SK-N-MC (cell line): ENCODE measurements around the gene CHMP2A.

Source experiments
- DNase-seq: peaks from one replicate; pipeline ENCODE4 v3.0.0-alpha.2; 2011; ENCODE audit warnings: low read depth, low spot score
- H3K27ac ChIP-seq: fragments of 200-600 bp; sonication (generic); 2 replicates; pipeline ENCODE4 v1.5.1; 2016; ENCODE audit warnings: mixed run types
- H3K36me3 ChIP-seq: fragments of 200-600 bp; sonication (generic); 2 replicates; pipeline ENCODE4 v1.6.1; 2017; ENCODE audit warnings: antibody characterized with exemption, low read length, mixed read lengths; ENCODE audit not compliant: insufficient read depth
- H3K4me3 ChIP-seq: fragments of 200-600 bp; sonication (generic); 2 replicates; pipeline ENCODE4 v1.5.1; 2016
- H3K9ac ChIP-seq: fragments of 200-600 bp; sonication (generic); 2 replicates; pipeline ENCODE4 v1.8.0; 2017; ENCODE audit warnings: mixed run types, mixed read lengths; ENCODE audit not compliant: insufficient read length
- H3K9me3 ChIP-seq: fragments of 200-600 bp; sonication (generic); 2 replicates; pipeline ENCODE4 v1.6.1; 2017; ENCODE audit warnings: low read depth, mild to moderate bottlenecking, antibody characterized with exemption, low read length, moderate library complexity, mixed read lengths
- EZH2 ChIP-seq: fragments of 200-600 bp; sonication (generic); IDR thresholded peaks from one replicate; pipeline ENCODE4 v1.6.1; 2017; ENCODE audit warnings: antibody characterized with exemption
- FOXP2 ChIP-seq: optimal IDR thresholded peaks from 2 replicates; pipeline ENCODE3; 2011; ENCODE audit warnings: mild to moderate bottlenecking, moderate library complexity; ENCODE audit not compliant: insufficient read depth; ENCODE audit errors: extremely low read length, control extremely low read depth
- POLR2AphosphoS5 ChIP-seq: IDR thresholded peaks from 2 replicates; pipeline ENCODE4 v1.6.1; 2012; ENCODE audit warnings: mild to moderate bottlenecking, low read depth, low read length, borderline replicate concordance

CHMP2A gene

DNA sequence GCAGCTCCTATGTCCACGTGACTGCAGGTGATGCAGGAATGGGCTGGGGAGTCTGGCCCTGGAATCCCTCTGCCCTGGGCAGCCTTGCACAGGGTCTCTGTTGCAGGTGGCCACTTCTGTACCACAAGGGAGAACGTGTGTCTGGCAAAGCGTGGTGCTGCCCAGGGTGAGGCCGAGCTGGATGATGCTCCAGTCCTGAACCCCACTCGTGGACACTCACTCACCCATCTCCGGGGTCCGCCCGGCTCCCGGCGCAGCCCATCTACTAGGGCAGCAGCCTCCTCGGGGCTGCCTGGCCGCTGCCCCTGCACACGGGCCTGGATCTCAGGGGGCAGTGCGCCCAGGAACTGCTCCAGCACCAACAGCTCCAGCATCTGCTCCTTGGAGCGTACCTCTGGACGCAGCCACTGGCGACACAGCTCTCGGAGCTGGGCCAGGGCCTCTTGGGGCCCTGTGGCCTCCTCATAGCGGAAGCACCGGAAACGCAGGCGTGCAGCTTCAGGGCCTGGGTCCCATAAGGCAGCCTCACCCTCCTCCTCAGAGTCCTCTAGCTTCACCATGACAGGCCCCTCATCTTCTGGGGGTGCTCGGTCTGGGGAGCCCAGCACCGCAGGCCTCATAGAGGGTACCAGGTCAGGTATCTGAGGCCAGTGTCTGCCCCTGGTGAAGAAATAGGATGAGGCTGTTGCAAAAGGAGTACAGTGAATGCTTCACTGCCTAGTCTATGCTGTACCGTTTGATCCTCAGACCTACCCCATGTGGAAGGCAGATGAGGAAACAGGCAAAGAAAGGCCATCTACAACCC, 16.1 kb upstream of the CHMP2A start:
- H3K4me3 ChIP-seq = no peak overlapping the region
- H3K36me3 ChIP-seq = no peaks in the 10 kb centered on the region; the same call in 1 of the 2 replicates
- DNase-seq = no peak
- no peak overlapping the region for H3K27ac ChIP-seq
- H3K9me3 ChIP-seq = no peaks in the 10 kb centered on the region
- TF ChIP-seq FOXP2 (no peak), POLR2AphosphoS5 (no peak), EZH2 (no peak)
- no peak overlapping the region for H3K9ac ChIP-seq

DNA sequence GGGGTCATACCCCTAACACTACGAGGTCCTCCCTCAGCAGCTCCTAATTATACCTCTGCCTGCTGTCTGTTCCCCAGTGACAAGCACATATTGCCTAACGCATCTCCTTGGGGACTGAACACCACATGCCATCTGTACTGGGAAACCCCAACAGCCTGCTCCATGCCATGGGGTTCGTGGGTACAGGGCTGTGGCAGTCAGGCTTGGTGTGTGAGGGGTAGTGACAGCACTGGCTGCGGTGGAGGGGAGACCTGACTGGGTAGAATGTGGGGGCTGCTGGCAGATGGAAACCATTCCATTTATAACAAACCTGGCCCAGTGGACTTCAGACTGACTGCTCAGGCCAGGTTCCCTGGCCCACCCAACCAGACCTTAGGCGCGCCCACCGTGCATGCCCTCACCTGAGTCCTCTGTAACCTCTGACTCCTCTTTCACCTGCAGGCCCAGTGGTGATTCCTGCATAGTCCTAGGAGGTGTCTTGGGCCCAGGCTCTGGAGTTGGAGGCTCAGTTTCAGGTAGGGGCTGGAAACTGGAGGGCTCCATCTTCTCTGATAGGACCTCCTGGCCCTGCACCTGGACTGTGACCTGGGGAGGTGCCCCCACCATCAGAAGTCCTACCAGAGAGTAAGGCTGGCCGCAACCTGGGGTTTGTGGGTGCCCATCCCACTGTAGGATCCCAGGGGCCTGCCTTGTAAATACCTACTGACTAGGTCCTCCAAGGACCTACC, 15.2 kb upstream of the CHMP2A start:
- no peak for TF ChIP-seq FOXP2
- DNase-seq = no peak
- Histone ChIP-seq H3K27ac (no peak overlapping the region), H3K4me3 (no peak overlapping the region), H3K9ac (no peak overlapping the region), H3K36me3 (no peaks in the 10 kb centered on the region; the same call in 1 of the 2 replicates), H3K9me3 (no peaks in the 10 kb centered on the region)

DNA sequence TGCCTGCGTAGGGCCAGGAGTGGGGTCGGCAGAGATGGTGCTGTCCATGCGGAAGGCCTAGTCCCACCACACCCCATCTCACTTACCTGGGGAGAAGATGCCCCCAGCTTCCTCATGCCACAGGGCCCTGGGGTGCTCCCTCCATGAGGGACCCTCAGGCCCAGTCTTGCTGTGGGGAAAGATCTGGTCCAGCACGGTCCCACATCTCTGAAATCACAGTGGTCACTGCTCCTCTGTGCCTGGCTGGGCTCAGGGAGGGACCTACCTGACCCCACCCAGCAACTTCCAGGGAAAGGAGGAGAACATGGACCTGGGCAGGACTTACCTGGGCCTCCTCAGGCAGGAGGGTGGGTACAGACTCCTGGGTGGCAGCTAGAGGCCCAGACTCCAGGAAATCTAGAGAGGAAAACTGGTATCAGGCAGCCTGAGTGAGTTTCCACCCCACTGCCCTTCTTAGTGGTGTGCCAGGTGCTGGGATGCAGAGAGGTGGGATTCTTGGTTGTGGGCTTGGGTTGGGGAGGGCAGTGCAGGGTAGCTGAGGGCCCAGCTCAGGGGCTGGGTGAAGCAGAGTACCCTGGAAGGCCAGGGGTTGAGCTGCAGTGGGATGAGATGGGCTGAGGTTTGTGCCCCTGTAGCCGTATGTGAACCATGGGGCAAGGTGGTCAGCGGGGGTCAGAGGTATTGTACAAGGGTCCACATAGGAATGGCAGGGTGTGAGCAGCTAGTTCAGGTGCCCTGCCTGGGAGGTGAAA, 14.5 kb upstream of the CHMP2A start:
- TF ChIP-seq FOXP2 (no peak), EZH2 (no peak), POLR2AphosphoS5 (no peak)
- Histone ChIP-seq H3K36me3 (no peaks in the 10 kb centered on the region; the same call in 1 of the 2 replicates), H3K9me3 (no peaks in the 10 kb centered on the region), H3K4me3 (no peak overlapping the region), H3K27ac (no peak overlapping the region), H3K9ac (no peak overlapping the region)
- DNase-seq = no peak

DNA sequence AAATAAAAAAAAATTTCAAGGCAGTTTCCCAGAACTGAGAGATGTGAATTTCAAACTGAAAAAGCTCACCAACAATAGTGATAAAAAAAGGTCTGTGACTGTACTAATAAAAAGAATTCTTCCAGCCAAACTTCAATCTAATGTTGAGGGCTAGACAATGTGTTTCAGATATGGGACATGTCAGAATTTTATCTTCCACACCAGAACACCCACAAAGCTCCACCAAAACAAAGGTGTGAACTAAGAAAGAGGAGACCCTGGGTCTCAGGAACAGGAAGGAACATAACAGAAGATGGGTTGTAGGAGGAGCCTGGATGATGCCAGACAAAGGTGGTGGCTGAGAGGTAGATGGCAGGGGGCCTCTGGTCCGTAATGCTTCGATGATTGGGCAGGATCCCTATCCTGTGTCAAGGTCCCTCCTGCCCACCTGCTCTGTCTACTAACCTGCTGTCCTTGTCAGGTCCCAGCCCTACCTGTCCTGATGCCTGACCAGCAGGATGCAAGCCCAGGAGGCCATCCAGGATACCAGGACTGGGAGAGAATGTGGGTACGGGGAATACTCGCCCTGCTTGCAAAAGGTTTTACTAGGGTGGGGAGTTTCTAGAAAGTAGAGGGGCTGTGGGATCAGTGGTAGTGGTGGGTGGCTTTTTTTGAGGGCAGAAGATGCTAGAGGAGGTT, 13.7 kb upstream of the CHMP2A start:
- TF ChIP-seq POLR2AphosphoS5 = no peak
- no peak for TF ChIP-seq FOXP2
- no peak for TF ChIP-seq EZH2
- Histone ChIP-seq H3K36me3 (no peaks in the 10 kb centered on the region; the same call in 1 of the 2 replicates), H3K27ac (no peak overlapping the region), H3K9ac (no peak overlapping the region), H3K9me3 (no peaks in the 10 kb centered on the region), H3K4me3 (no peak overlapping the region)
- DNase-seq = no peak

DNA sequence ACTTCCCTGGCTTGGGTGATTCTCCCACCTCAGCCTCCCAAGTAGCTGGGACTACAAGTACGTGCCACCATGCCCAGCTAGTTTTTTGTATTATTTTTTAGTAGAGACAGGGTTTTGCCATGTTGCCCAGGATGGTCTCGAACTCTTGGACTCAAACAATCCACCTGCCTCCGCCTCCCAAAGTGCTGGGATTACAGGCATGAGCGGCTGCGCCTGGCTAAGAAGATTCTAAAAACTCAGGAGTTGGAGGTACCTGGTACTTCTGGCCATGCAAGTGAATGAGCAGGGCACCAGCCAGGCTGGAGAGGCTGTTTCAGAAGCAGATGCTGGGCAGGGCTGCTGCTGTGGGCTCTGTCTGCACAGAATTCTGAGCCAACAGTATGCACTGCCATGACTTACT, 12.1 kb upstream of the CHMP2A start:
- H3K4me3 ChIP-seq = no peak overlapping the region
- TF ChIP-seq FOXP2 = no peak
- no peak for TF ChIP-seq POLR2AphosphoS5
- H3K9ac ChIP-seq = no peak overlapping the region
- H3K36me3 ChIP-seq = no peaks in the 10 kb centered on the region; the same call in 1 of the 2 replicates
- no peak overlapping the region for H3K27ac ChIP-seq
- H3K9me3 ChIP-seq = no peaks in the 10 kb centered on the region
- DNase-seq = no peak

DNA sequence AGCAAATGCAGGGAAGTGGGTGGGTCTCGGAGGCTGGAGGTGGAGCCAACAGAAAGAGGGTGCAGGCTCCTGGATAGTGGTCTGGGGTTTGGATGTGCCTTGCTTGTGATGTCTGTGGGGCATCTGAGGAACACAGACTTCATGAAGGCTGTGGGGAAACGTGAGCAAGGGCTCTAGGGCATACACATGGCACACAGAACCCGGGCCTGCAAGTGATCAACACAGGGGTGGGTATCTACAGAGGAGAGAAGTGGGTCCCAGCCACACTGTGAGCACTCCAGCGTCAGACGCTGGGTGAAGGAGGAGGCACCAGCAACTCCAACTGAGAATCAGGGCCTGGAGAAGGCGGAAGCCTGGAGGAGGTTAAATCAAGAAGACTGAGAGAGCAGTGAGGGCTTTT, 8.9 kb upstream of the CHMP2A start:
- H3K27ac ChIP-seq = peak overlapping the region; percentile 13; the same call in 1 of the 2 replicates
- no peaks in the 10 kb centered on the region for H3K36me3 ChIP-seq
- no peak overlapping the region for H3K9ac ChIP-seq
- TF ChIP-seq POLR2AphosphoS5 (no peak; the same call in 1 of the 2 replicates), EZH2 (no peak), FOXP2 (no peak)
- H3K9me3 ChIP-seq = no peaks in the 10 kb centered on the region
- DNase-seq = no peak
- H3K4me3 ChIP-seq = no peak overlapping the region

DNA sequence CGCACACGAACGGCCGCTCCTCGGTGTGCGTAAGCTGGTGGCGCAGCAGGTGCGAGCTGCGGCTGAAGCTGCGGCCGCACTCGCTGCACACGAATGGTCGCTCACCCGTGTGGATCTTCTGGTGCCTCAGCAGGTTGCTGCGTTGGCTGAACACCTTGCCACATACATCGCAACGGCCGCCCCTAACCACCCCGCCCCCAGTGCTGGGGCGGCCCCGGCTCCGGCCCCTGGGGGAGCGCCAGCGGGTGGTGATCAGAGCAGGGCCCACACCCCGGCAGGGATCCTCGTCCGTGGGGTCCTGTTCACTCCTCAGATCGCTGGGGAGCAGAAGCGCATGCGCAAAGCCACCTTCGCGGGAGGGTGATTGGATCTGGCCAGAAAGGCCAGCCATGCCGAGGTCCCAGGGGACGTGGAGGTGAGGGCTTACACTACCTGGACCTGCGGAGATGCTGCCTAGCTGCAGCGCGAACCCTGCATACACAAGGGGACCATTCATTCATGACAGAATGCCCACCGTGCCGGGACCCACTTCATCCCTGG, 8.2 kb upstream of the CHMP2A start:
- peak overlapping the region; percentile 75 for H3K4me3 ChIP-seq
- no peak overlapping the region for H3K27ac ChIP-seq
- TF ChIP-seq POLR2AphosphoS5 (no peak; the same call in 1 of the 2 replicates), FOXP2 (no peak), EZH2 (no peak)
- H3K9ac ChIP-seq = peak overlapping the region; percentile 32
- H3K36me3 ChIP-seq = no peaks in the 10 kb centered on the region
- no peaks in the 10 kb centered on the region for H3K9me3 ChIP-seq
- no peak for DNase-seq
